Astrocyte of the spinal cord (primary cell): Measurements from ENCODE around the gene VAPA.

Experiments
- DNase-seq: peaks from one replicate; pipeline ENCODE4 v3.0.0; 2011; ENCODE audit warnings: low read depth, low spot score
- H3K4me3 ChIP-seq: 2 replicates; pipeline ENCODE4 v1.5.1; 2011; ENCODE audit warnings: low read depth, mild to moderate bottlenecking, low read length, moderate library complexity
- in situ Hi-C: cut with HindIII; loops from 2 replicates; pipeline ENCODE4 v1.10.0; 2017; ENCODE audit warnings: low sequenced_read_pairs
- TF ChIP-seq, protein P1 (sequence below): IDR thresholded peaks from 2 replicates; pipeline ENCODE4 v1.5.1; 2012; ENCODE audit warnings: low read depth, mild to moderate bottlenecking, low read length, inconsistent platforms

VAPA gene

DNA sequence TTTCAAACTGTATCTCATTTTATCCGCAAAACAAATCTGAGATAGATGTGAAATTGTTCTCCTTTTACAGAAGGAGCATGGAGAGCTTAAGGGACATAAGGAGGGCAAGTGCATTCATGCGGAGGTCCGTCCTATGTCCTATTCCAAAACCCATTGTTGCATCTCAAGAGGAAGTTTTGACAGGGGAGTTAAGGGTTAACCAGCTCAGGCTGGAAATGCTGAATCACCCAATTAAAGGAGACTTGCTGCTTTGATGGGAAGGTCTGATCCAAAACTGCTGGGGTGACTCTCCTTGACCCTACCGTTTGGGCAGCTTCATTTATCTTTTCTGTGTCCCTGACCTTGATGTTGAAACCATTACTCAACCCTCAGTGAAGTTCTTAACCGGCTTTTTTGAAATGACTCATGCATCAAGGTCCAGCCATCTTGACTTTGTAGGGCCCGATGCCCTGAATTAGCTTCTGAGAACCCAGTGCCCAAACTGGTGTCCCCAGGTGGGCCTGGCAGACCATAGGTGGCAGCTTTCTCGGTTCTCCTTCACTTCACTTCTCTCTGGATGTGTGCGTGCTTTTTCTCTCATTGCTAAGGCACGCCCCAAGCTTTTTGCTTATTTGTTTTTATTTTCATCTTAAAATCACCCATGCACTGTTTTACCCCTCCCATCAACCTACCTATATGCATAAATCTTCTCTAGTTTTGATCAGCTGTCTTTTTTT, 43.9 kb upstream of the VAPA start:
- H3K4me3 ChIP-seq: no peak overlapping the region
- DNase-seq: peak; percentile 50
- TF ChIP-seq, protein P1, sequence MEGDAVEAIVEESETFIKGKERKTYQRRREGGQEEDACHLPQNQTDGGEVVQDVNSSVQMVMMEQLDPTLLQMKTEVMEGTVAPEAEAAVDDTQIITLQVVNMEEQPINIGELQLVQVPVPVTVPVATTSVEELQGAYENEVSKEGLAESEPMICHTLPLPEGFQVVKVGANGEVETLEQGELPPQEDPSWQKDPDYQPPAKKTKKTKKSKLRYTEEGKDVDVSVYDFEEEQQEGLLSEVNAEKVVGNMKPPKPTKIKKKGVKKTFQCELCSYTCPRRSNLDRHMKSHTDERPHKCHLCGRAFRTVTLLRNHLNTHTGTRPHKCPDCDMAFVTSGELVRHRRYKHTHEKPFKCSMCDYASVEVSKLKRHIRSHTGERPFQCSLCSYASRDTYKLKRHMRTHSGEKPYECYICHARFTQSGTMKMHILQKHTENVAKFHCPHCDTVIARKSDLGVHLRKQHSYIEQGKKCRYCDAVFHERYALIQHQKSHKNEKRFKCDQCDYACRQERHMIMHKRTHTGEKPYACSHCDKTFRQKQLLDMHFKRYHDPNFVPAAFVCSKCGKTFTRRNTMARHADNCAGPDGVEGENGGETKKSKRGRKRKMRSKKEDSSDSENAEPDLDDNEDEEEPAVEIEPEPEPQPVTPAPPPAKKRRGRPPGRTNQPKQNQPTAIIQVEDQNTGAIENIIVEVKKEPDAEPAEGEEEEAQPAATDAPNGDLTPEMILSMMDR: no peak
- in situ Hi-C loops: no loop called here

DNA sequence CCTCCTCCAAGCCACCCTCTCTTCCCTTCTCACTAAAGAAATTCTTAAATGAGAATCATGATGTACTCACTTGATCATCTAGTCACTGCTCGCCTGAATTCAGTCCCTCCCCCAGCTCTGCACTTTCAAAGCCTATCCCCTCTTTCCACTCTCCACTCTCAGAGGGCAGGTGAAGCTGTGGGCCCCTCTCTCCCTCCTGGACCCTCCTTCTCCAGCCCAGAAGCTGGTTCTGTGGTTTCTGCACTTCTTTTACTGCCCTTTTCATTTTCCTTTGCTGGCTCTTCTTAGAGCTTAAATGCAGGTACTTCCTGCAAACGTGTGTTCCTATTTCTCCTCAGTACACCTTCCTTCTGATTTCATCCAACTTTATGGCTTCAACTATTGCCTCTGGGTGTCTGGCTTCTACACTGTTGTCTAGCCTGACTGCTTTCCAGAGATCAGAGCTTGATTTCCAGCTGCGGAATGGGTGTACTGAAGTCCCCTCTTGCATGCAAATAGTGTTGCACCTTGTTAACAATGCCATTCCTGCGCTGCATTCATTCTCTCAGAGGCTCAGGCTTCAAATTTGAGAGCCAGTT, 43.3 kb upstream of the VAPA start:
- in situ Hi-C loops: no loop called here
- DNase-seq: no peak
- H3K4me3 ChIP-seq: no peak overlapping the region
- TF ChIP-seq, protein P1: no peak

DNA sequence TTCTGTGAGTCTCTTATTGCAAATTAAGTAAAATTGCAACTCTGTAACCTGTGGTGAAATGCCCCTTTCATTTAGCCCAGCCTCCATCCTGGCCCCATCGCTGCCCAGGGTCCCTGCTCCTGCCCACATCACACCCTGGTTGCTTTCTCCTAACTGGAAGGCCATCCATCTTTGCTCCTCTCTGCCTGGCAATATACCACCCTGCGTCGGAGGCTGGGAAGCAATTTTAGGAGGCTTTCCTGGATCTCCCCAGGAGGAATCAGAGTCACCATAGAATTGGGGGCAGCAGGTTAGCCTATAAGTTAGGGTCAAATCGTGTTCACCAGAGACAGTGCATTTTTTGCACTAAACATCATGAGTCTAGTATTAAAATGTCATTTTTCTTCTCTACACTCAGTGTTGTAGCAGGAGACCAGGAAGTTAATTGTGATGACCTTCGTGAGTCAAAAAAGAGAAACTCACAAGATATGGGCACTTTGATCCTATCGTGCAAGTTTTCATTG, 42.5 kb upstream of the VAPA start:
- TF ChIP-seq, protein P1: no peak
- in situ Hi-C loops: no loop called here
- no peak for DNase-seq
- no peak overlapping the region for H3K4me3 ChIP-seq

DNA sequence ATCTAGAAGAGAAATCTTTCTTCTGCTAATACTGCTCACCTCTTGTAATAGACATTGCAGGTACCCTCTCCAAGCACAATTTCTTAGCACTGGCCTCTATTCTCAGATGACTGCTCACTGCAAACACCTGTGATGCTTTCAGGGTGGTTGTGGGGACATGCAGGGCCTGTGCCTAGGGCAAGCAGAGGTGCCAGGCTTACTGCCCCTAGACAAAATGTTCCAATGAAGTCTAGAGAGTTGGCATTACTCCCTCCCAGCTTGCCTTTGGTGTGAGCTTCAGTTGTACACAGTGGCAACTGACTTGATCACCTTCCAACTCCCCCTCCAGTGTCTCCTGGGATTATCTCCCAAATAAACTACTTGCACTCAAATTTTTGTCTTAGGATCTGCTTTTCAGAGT, 41.0 kb upstream of the VAPA start:
- no peak for DNase-seq
- in situ Hi-C loops: no loop called here
- no peak overlapping the region for H3K4me3 ChIP-seq
- TF ChIP-seq, protein P1: no peak

DNA sequence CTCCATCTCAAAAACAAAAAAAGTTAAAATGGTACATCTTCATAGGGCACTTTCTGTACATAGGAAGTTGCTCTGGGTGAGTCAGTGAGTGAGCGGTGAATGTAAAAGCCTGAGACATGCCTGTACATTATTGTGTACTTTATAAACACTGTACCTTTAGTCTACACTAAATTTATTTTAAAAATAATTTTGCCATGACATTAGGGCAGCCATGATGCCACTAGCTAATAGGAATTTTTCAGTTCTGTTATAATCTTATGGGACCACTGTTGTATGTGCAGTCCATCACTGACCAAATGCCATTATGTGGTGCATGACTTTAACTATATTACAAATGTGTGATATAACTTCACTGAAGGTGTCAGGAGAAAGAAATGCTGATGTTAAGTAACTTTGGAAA, 39.1 kb upstream of the VAPA start:
- H3K4me3 ChIP-seq: no peak overlapping the region
- in situ Hi-C loops: no loop called here
- TF ChIP-seq, protein P1: no peak
- DNase-seq: no peak

DNA sequence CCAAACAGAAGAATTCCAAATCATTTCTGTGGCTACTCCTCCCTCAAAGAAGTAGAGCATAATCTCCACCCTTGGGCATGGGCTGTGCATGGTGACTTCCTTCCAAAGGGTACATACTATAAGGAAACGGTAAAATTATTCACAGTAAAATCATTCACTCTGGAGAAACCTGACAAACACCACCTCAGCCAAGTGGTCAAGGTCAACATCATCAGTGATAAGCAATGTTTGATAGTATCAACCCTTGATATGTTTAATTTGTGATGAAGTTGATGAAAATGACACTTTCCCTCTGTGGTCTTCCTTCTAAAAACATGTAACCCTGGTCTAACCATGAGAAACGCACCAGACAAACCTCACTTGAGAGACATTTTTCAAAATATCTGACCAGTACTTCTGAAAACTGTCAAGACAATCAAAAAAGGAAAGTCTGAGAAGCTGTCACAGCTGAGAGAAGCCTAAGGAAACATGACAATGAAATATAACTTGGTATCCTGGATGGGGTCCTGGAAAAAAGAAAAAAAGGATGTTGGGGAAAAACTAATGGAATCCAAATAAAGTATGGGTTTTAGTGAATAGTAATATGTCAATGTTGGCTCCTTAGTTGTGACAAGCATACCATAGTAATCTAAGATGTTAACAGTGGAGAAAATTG, 37.5 kb upstream of the VAPA start:
- TF ChIP-seq, protein P1: no peak
- no peak overlapping the region for H3K4me3 ChIP-seq
- in situ Hi-C loops: no loop called here
- DNase-seq: no peak
